Pons (tissue), 1 donor: Measurements from ENCODE around the gene PITX1.
"Not testable (repeated sequence)": the region's sequence is repeated elsewhere in the genome, so short reads cannot be mapped to it uniquely, and the experiment has no call there.

ENCODE experiments used
- DNase-seq: peaks from one replicate; pipeline ENCODE4 v3.0.0-alpha.2; 2016; ENCODE audit warnings: low spot score

The PITX1 gene

DNA sequence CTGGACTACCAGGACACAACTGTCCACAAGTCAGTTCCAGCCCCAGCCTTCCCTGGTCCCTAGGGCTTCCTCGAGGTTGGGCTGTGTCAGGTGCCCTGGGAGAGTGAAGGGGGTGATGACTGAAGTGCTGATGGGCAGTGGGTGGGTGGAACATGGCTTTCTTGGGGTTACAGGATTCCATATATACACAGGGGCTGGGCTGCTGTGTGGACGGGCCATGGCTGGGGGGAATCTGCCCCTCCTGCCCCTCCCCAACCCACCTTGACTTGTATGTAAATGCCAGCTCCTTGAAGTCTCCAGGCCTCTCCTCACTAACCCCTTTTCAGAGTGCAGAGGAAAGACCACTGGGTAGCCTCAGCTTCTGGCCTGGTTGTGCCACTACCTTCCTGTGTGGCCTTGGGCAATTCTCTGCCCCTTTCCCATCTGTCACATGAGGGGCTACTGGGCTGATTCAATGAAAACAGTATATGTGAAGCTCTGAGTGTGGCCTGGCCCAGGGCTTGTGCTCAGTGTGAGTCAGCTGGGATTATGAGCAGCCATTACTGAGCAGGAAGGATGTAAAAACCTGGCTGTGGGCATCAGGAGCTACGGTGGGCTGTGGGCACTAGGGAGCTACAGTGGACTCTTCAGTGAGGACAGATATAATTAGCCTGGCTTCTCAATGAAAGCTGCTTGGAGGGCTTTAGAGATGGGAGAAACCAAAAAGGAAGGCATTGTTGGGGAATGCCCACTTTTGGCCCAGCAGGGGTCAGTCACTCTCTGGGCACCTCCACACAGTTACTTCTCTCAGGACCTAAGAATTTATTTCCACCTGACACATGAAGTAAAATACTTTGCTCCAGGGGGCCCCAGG, 23.3 kb downstream of the PITX1 start:
- DNase-seq, result no peak

DNA sequence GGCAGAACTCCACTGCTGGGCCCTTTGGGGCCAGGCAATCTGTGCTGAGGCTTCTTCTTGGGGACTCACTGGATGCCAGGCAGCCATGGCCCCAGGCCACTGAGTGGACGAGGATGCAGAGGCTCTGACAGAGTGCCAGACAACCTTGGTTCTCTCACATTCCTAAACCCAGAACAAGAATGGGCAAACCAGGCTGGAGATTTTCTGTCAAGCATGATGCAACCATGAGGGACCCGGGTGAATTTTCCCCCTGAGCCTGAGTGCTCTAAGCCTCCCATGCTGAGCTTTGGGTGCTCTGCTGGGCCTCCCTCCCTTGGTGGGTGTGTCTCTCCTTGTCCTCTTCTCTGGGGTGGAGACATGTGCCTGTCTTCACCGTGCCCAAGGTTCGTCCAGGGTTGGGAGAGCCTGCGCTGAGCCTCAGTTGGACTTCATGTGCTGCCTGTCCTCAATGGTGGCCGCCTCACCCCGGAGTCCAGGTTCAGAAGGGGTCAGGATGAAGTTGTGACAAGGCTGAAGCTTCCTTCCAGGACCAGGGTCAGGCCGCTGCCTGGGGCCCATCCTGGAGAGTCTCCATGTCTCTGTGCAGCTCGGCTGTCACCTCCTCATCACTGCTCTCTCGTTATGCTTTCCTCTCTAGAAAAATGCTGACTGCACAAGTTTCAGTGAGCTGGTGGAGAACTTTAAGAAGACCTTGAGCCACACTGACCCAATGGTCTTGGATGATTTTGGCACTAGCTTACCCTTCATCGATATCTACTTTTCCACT, 24.1 kb downstream of the PITX1 start:
- DNase-seq, result no peak

GRCh38 chr5:135008981-135009735, 24.9 kb downstream of the PITX1 start:
- no peak for DNase-seq

DNA sequence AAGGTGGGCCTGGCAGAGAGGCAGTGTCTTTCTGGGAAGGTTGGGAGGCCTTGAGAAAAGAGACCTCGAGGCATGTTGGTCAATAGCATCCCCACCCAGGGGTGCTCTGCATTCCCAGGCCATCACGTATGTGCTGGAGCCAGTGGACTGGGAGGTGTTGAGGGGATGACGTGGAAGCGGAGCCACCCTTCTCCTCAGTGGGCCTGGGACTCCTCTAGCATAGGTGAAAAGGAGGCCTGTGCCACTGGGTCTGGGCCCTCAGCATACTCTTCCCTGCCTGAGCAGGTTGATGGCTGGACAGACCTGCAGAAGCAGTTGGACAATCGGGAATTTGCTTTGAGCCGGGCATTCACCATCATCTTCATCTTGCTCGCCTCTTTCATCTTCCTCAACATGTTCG, 25.5 kb downstream of the PITX1 start:
- DNase-seq, result no peak

- DNase-seq, result no peak
Observed at GRCh38 chr5:135007749-135008363, 26.2 kb downstream of the PITX1 start.

- DNase-seq, result no peak
Observed at GRCh38 chr5:135007305-135007704, 26.7 kb downstream of the PITX1 start.

- DNase-seq, result no peak
Observed at GRCh38 chr5:135005076-135005475, 29.0 kb downstream of the PITX1 start.

GRCh38 chr5:135004376-135004775, 29.7 kb downstream of the PITX1 start:
- no peak for DNase-seq

DNA sequence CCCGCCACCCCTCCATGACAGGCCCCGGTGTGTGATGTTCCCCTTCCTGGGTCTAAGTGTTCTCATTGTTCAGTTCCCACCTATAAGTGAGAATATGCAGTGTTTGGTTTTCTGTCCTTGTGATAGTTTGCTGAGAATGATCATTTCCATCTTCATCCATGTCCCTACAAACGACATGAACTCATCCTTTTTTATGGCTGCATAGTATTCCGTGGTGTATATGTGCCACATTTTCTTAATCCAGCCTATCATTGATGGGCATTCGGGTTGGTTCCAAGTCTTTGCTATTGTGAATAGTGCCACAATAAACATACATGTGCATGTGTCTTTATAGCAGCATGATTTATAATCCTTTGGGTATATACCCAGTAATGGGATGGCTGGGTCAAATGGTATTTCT, 36.0 kb downstream of the PITX1 start:
- DNase-seq, result not testable (repeated sequence)

DNA sequence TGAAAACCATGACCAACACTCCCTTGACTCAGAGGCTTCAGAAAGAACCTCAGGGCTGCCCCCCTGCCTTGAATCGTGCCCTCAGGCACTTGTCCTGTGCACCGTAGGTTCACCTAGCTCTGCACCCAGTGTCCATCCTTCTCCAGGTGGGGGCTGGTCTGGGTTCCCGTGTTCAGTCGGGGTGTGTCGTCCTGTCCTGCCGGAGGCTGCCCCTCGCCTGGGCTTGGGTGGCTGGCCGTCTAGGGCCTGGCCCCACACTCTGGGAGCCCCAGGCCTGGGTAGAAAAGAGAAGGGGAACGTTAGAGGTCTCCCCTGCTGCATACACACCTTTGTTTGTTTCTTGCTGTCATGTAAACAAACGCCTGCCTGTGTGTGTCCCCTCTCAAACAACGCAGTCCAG, 37.0 kb downstream of the PITX1 start:
- no peak for DNase-seq

GRCh38 chr5:134995850-134996402, 38.1 kb downstream of the PITX1 start:
- DNase-seq, result no peak

DNA sequence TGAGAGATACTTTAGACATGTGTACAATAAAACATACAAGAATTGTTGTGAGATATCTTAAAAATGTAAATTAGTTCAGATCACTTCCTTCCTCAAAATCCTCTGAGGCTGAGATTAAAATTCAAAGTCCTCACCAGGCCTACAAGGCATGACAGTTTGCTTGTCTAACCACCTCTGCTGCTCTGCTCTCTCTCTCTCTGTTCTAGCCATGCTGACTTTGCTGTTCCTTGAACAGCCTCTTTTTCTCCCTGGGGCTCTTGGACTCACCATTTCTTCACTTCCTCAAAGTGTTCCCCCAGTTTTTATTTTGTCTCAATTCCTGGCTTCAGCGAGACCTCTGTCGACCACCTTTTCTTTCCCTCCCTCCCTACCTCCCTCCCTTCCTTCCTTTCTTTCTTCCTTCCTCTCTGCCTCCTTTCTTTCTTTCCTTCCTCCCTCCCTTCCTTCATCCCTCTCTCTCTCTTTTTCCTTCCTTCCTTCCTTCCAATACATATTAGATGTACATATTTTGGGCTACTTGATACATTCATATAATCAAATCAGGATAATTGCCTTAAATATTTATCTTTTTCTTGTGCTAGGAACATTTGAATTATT, 39.4 kb downstream of the PITX1 start:
- DNase-seq, result no peak

DNA sequence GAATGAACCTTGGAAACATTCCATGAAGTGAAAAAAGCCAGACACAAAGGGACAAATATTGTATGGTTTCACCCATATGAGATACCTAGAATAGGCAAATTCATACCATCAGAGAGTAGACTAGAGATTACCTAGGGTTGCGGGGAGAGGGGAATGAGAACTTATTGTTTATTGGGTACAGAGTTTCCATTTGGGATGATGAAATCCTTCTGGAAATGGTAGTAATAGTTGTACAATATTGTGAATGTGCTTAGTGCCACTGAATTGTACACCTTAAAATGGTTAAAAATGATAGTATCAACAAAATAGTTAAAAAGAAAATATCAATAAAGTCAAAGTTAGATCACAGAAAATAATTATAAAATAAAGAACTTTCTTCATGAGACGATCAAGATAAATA, 40.9 kb downstream of the PITX1 start:
- DNase-seq, result no peak

DNA sequence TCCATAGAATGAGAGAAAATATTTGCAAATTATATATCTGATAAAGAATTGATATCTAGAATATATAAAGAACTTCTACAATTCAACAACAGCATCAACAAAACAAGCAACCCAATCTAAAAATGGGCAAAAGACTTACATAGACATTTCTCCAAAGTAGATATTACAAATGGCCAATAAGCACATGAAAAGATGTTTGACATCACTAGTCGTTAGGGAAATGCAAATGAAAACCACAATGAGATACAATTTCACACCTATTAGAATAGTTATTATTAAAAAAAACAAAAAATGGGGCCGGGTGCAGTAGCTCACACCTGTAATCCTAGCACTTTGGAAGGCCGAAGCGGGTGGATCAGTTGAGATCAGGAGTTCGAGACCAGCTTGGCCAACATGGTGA, 41.9 kb downstream of the PITX1 start:
- DNase-seq, result no peak

- DNase-seq, result not testable (repeated sequence)
Observed at GRCh38 chr5:134990183-134990582, 43.8 kb downstream of the PITX1 start.

- no peak for DNase-seq
Observed at GRCh38 chr5:134989266-134989830, 44.7 kb downstream of the PITX1 start.

DNA sequence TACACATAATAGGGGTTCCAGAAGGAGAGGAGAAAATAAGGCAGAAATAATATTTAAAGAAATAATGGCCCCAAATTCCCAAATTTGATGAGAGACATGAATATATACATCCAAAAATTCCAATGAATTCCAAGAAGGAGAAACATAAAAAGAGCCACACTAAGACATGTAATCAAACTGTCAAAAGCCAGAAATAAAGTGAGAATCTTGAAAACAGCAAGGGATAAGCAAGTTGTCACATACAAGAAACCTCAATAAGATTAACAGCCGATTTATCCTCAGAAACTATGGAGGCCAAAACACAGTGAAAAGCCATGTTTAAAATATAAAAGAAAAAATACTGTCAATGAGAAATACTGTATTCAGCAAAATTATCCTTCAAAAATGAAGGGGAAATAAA, 51.8 kb downstream of the PITX1 start:
- no peak for DNase-seq

- no peak for DNase-seq
Observed at GRCh38 chr5:134979416-134979815, 54.6 kb downstream of the PITX1 start.
